ENCODE results near the gene TNRC6C.
"Not testable (repeated sequence)": the region's sequence is repeated elsewhere in the genome, so short reads cannot be mapped to it uniquely, and the experiment has no call there.

TNRC6C gene

DNA sequence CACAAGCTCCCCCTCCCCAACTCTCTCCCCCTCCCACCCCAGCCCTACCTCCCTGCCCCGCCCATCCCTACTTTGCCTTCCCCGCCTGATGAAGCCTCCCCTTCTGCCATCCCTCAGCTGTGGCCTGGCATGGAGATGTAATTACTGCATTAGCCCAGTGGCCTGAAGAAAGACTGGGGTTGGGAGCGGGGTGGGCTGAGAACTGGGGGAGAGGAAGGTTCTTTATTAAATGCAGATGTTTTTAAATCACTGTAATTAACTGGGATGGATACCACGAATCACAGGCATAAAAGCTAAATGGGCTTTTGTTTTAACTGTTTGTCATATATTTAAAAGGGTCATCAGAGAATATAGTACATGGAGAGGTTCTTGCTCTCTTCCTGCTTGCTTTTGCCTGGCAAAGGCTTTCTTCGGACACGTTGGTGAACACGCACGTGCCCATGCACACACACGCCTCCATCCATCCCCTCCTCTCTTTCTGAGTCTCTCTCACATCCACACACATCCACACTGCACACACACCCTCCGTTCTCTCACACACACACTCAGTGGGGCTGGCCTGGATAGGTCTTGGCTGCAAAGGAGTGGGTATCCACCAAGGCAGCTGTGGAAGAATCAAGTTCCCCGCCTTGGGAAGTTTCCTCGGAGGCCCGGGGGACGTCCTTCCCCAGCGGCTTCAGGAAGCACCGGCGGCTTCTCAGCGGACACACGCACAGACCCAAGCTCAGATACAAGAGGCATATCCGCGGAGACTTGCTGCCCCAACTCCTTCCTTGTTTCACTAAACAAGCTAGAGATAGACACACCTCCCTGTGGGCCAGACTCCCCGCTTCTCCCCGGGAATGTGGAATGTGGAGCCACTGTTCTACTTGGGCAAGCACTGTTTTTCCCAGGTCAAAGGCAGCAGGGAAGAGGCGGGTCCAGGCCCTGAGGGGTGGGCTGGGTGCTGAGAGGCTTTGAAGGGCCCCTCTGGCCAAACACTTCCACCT lies 27.4 kb upstream of the TNRC6C start:
- DNase-seq (ENCODE audit: low spot score) = no peak

GRCh38 chr17:77933777-77934398 lies 24.6 kb upstream of the TNRC6C start:
- DNase-seq (ENCODE audit: low spot score) = no peak

GRCh38 chr17:77935121-77935571 lies 23.4 kb upstream of the TNRC6C start:
- DNase-seq (ENCODE audit: low spot score) = no peak

GRCh38 chr17:77935744-77936143 lies 22.8 kb upstream of the TNRC6C start:
- not testable (repeated sequence) for DNase-seq (ENCODE audit: low spot score)

DNA sequence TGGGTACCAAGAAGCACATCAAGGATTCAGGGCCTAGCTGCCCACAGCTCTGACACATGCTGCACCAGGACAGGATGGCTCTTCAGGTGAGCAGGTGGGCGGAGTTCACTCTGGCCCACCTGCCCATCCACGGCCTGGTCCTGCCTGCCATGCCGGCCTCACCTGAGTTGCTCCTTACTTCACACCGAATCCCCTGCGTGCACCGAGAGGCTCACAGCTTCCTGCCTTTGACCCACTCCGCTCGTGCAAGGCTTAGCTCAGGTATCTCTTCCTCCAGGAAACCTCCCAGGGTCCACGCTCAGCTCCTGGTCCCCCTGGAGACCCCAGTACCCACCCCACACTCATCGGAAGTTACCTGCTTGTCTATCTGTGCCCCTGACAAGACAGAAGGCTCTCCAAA lies 21.6 kb upstream of the TNRC6C start:
- no peak for DNase-seq (ENCODE audit: low spot score)

GRCh38 chr17:77941004-77941403 lies 17.5 kb upstream of the TNRC6C start:
- no peak for DNase-seq (ENCODE audit: low spot score)

DNA sequence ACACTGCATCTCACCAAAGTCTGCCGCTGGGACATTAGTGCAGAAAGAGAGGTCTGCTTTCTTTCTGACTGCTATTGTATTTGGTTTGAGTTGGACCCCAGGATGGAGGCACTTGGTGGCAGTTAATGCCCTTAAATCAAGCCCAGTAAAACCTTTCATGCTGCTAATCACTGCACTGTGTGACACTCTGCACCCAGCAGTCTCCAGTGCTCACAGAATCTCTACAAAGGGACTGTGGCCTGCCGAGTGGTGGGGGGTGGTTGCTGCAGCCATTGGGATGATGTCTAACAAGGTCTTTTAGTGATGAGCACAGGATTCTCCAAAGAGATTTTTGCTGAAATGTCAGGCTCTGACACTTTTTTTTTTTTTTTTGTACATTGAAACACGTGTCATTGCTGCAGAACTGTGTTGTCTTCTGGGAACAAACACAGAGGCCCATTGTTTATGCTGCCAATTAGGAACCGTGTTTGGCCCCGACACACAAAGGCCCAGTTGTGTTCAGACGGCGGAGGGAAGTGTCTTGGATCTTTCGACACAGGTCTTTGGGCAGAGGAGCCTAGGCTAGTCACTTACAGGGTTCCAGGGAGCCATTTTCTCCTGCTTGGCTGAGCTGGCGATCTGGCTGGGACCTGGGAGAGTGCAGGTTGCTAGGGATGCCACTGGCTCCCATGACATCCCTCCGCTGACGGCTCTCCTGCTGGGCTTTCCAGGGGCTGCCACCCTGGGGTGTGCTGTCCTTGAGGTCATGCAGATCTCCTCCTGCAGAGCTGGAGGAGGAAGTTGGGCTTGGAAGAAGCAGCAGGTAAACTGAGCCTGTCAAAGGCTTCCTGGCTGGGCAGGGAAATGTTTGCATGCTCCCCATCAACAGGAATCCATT lies 16.2 kb upstream of the TNRC6C start:
- DNase-seq (ENCODE audit: low spot score) = no peak

DNA sequence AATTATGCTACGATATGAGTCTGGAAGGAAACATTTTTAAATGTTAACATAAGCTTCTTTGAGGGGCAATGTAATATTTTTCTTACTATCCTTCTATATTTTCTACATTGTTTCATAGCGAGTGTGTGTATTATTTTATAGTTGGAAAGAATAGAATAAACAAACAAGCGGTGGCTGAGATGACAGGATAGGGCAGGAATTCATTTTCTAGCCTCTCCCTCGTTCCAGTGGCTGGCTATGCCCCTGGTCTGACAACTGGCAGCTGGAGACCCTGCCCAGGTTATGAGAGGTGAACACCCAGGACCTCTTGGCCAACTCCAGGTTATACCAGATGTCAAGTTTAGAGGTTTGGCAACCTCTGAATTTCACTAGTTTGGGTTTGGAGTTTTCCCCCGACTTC lies 14.5 kb upstream of the TNRC6C start:
- no peak for DNase-seq (ENCODE audit: low spot score)

GRCh38 chr17:77944390-77945222 lies 13.9 kb upstream of the TNRC6C start:
- DNase-seq (ENCODE audit: low spot score) = no peak

DNA sequence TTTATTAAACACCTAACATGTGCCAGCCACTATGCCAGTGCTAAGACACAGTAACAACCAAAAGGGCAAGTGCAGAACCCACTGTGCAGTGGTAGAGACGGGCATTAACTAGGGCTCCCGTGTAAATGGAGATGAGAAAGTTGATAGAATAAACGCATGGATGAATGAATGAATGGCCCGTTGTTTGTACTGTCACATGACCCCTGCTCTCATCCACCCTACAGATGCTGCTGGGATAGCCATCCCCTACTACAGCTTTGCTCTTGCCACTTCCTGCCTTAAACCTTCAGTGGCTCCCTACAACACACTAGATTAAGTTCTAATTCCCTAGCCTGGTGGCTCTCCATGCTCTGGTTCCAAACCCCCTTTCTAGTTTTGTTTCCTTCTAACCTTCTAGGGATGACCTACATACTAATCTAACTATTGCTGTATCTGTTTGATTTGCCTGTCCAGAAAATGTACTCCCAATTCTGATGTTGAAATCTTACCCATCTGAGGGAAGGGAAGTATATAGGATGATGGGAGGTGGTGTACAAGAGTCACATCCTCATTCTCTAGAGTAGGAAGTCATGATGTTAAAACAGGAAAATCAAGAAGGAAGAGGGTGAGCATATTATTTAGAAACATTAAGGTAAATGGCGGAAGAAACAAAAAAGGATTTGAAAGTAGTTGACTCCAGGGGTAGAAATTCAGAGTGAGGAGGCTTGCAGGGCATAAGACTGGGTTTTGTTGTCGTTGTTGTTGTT lies 11.4 kb upstream of the TNRC6C start:
- no peak for DNase-seq (ENCODE audit: low spot score)

- DNase-seq (ENCODE audit: low spot score) = no peak
These were observed 9.8 kb upstream of the TNRC6C start for GRCh38 chr17:77948690-77949114.

GRCh38 chr17:77951123-77951522 lies 7.4 kb upstream of the TNRC6C start:
- DNase-seq (ENCODE audit: low spot score) = no peak

DNA sequence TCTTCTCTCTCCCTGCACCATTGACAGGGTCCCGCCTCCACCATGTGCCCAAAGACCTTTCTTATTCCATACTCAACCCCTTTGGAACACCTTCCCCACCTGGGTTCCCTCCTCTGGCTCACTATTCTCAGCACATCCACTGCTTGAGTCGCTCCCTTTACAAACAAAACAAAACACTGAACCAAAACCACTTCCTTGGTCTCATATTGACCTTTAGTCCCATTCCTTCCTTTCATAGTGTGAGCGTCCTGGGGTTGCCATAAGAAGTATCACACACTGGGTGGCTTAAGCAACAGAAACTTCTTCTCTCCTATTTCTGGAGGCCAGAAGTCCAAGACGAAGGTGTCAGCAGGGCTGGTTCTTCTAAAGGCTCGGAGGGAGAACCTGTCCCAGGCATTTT lies 6.1 kb upstream of the TNRC6C start:
- no peak for DNase-seq (ENCODE audit: low spot score)

GRCh38 chr17:77957235-77957856 lies 1.2 kb upstream of the TNRC6C start:
- peak; percentile 53 for DNase-seq (ENCODE audit: low spot score)

DNA sequence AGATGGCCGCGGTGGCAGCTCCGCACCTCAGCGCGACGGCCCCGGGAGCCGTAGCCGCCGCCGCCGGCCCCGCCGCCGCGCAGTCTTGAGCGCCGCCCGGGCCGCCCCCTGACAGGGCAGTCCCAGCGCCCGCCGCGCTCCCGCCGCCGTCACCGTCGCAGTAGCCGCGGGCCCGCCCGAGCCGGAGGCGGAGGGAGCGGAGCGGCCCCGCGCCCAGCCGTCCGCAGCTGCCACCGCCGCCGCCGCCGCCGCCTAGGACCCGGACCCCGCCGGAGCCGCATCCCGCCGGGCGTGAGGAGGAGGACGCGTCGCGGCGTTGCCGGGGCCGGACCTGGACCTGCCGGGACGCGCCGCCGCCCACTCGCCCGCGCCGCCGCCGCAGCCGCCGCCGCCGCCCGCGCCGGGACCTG lies 218 bp downstream of the TNRC6C start:
- no peak for DNase-seq (ENCODE audit: low spot score)

GRCh38 chr17:77959126-77959925 lies 823 bp downstream of the TNRC6C start:
- no peak for DNase-seq (ENCODE audit: low spot score)

GRCh38 chr17:77959926-77960521 lies 1.5 kb downstream of the TNRC6C start:
- DNase-seq (ENCODE audit: low spot score) = peak; percentile 54

DNA sequence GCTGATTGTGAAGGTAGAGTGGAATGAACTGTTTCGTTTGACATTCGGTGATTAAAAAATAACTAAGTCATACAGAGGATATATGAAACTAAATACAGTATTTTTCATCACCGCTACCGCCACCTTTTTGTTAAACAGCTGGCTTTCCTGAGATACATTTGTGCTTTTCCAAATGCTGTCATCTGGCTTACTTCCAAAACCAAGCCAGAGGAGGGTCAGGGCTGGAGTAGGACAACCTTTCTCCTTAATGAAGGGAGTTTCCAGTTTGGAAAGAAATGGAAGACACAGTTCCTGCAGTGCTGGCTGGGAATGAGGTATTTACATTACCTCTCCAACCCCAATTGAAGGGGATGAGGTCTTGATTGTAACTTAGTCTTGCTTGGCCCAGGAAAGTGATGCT lies 3.2 kb downstream of the TNRC6C start:
- no peak for DNase-seq (ENCODE audit: low spot score)

DNA sequence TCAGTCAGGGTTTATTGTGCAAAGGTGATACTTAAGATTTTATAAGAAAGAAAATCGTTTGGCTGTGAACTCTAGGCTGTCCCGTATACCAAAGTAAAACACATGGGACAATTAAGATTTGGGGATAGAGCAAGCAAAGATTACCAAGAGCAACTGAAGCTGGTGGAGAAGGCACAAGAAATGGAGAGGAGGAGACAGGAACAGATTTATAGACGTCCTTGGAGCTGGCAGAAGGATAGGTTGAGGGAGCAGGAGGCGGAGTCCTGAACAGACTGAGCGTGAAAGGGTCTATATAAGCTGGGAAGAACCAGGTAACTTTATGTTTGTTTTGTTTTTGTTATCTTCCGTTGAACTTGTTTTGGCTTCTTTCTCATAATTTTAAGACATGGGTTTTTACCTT lies 3.8 kb downstream of the TNRC6C start:
- DNase-seq (ENCODE audit: low spot score) = no peak

Data from cerebellar cortex (tissue), 1 donor.